Epidermal melanocyte (primary cell): Measurements from ENCODE around the gene ELF1.
"Not testable (repeated sequence)": the region's sequence is repeated elsewhere in the genome, so short reads cannot be mapped to it uniquely, and the experiment has no call there.

ENCODE experiments used
- DNase-seq: peaks from one replicate; pipeline ENCODE4 v3.0.0; 2011; ENCODE audit warnings: low spot score; ENCODE audit not compliant: insufficient read length

ELF1 gene

GRCh38 chr13:41042419-41042818 is 23.3 kb upstream of the ELF1 start:
- DNase-seq: not testable (repeated sequence)

- DNase-seq: no peak
These were observed 21.6 kb upstream of the ELF1 start for GRCh38 chr13:41040584-41041334.

GRCh38 chr13:41039746-41040145 is 20.6 kb upstream of the ELF1 start:
- no peak for DNase-seq

GRCh38 chr13:41036557-41036956 is 17.4 kb upstream of the ELF1 start:
- DNase-seq: not testable (repeated sequence)

GRCh38 chr13:41034881-41035280 is 15.8 kb upstream of the ELF1 start:
- no peak for DNase-seq

DNA sequence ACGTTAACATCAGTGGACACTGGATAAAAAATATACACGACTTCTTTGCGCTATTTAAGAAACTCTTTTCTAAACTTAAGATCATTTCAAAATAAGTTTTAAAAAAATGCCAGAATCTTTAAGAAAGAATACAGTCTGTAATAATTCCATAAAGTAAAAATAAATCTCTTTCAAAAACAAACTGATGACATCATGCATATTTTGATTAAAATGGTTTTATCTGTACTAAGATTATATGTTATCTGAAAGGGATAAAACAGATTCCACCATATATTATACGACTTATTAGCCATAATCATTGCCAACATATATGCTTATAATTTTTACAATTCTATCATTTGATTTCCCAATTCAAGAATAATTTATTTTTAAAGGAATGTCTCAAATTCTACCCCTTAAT is 15.3 kb upstream of the ELF1 start:
- DNase-seq: no peak

DNA sequence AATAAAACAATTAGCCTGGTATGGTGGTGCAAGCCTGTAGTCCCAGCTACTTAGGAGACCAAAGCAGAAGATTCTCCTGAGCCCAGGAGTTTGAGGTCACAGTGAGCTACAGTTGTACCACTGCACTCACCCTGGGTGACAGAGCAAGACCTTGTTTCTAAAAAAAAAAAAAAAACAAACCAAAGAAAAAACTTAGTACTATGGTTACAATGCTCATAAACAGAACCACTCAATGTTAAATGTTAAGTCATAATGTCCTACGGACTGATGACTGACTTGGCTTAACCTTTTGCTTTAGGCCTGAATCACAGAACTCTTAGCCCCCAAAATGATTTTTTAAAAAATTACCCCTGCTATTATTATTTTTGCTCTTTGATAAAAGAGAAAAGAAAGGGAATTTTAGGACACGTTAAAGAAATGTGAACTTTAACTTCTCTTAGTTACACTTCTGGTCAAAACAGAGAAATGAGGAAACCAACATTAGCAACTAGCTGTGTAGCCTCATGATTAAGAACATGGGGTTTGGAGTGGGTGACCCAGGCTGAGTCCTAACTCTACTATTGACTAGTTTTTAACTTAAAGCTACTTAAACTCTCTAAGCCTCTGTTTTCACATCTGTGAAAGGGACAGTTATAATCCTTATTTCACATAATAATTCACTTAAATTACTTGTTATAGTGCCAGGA is 13.7 kb upstream of the ELF1 start:
- no peak for DNase-seq

- no peak for DNase-seq
These were observed 10.5 kb upstream of the ELF1 start for GRCh38 chr13:41029629-41030028.

DNA sequence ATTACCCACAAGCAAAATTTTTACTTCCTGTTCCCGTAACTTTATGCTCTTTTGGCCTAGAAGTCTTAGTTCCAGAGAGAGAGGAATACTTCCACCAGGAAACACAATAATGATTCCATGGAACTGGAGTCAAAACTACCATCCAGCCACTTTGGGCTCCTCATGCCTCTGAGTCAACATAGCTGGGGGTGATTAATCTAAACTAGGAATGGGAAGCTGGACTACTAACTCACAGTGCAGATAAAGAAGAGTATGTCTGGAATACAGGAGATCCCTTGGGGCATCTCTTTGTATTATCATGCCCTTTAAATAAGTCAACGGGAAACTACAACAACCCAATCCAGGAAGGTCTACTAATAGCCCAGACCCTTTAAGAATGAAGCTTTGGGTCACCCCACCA is 8.9 kb upstream of the ELF1 start:
- DNase-seq: no peak

GRCh38 chr13:41026788-41027187 is 7.7 kb upstream of the ELF1 start:
- no peak for DNase-seq

DNA sequence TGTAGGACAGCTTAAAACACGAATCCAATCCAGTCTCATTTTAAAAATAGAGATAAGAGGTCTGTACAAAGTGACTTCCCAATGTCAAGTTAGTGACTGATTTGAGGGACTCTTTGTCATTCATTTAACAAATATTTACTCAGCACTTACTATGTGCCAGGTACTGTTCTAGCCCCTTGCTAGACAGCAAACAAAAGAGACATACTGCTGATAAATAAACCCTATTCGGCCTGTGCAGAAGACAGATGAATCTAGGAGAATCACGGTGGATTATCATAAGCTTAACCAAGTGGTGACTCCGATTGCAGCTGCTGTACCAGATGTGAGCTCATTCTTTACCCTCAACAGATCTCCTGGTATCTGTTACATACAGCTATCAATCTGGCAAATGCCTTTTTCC is 6.4 kb upstream of the ELF1 start:
- DNase-seq: no peak

DNA sequence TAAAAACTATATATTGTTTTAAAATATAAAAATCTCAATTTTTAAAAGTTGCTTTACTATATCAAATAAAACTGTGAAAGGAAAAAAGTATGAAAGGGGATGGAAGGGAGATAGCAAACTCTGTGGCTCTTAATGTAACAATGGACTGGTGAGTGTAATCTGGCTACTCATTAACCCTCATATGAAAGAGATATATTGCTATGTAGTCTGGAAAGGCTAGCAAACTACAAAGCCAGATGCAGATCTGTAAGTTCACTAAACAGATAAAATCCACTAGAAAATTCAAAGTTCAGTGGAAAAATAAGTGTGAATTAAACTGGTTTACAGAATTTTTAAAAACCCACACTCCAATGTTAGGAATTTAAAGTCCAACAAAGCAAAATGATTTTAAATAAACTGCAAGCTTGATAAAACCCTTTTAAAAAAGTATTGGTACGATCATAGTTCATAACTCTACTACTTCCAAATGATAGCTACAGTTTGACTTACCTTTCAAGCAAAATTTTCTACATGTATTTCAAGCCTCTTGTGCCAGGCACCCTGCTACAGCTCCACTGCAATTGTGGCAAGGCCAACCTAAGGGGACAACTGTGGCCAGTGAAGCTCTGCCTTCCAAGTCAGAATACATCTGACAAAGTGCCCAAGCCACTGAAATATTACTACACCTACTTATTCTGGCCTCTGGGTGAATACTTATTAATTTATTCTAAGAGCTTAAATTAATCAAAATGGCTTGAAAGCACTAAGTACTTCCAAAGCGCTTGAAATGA is 647 bp upstream of the ELF1 start:
- DNase-seq: no peak

DNA sequence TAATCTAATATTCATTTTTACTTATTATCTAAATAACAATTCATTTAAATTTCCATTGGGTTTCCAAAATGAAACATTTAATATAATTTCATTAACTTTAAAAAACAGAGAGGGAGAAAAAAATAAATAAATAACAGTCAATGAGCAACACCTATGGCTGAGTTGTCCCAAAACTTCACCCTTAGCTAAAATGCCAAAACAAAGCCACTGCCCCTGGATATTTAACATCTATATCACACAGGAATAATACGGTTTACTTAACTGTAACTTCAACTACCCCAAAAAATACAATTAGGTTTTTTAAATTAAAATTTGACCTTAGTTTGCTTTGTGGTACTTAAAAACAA is 541 bp downstream of the ELF1 start:
- DNase-seq: no peak

- DNase-seq: no peak
These were observed 1.1 kb downstream of the ELF1 start for GRCh38 chr13:41017817-41018601.

DNA sequence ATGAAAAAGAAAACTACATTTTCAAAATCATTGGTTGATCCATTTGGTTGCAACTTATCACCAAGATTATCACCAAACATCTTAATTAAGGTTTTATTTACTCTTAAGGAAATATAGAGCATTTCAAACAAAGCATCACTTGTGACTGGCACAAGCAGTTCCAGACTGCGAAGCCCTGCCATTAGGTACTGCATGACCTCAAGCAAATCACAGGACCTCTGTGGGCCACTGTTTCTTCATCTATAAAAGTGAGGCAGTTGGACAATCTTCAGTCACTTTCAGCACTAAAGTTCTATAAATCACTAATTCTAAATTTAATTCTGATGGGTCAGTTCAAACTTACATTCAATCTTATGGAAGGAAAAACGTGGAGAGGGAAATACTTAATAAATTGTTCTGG is 2.0 kb downstream of the ELF1 start:
- no peak for DNase-seq

GRCh38 chr13:41015920-41016319 is 3.2 kb downstream of the ELF1 start:
- no peak for DNase-seq

DNA sequence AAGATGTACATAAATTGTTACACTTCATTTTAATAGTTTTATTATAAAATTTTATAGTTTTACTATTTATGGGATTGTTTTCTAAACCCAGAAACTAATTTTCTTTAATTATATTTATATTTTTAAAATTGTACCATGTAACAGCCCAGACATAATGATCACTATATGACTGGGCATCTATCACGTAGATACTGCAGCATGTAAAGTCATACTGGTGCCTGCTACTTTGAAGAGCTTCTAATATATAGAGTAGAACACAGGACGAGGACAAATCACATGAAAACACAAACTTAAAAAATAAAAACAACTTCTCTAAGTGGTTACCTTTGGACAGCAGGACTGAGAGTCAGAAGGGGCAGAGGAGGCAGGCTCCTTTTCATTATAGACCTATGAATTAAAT is 5.3 kb downstream of the ELF1 start:
- no peak for DNase-seq

DNA sequence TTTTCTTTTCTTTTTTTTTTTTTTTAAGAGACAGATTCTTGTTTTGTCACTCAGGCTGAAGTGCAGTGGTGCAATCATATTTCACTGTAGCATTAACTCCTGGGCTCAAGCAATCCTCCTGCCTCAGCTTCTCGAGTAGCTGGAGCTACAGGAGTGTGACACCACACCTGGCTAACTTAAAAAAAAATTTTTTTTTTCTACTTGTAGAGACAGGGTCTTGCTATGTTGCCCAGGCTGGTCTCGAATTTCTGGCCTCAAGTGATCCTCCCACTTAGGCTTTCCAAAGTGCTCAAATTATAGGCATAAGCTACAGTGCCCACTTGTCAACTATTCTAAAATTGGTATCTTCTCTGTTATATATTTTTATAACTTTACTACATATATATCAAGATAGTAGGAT is 6.6 kb downstream of the ELF1 start:
- DNase-seq: no peak

- DNase-seq: no peak
These were observed 7.6 kb downstream of the ELF1 start for GRCh38 chr13:41011382-41011956.

GRCh38 chr13:41008349-41008980 is 10.7 kb downstream of the ELF1 start:
- DNase-seq: no peak

GRCh38 chr13:41007744-41008128 is 11.4 kb downstream of the ELF1 start:
- no peak for DNase-seq
